Body of pancreas (tissue), 4 donors: Measurements from ENCODE around the gene RGN. TPM values are rescaled to one million over a fixed set of nuclear protein-coding genes. Genes with fewer than 3 reads are reported as not detected.
"Not testable (repeated sequence)": the region's sequence is repeated elsewhere in the genome, so short reads cannot be mapped to it uniquely, and the experiment has no call there.

Experiments used
- ATAC-seq: fragments of 150-250 bp; one replicate; pipeline ENCODE4 v1.9.1; 2016
- DNase-seq, 4 donors: peaks; one replicate each; pipeline ENCODE4 v3.0.0-alpha.2; 2019
- H3K27ac ChIP-seq, 4 donors: fragments of 200-600 bp; sonication (generic); 1 replicate in 3 of 4; 2 replicates in 1 of 4; pipeline versions ENCODE4 v1.5.1 to v1.6.1; 2016 to 2019; ENCODE audit warnings: mild to moderate bottlenecking in 1 of 4, mixed read lengths in 1 of 4, moderate library complexity in 1 of 4
- H3K27me3 ChIP-seq, 2 donors: fragments of 200-600 bp; sonication (generic); one replicate each; pipeline ENCODE4 v1.6.0; 2016; ENCODE audit warnings: mild to moderate bottlenecking in 1 of 2
- H3K36me3 ChIP-seq, 2 donors: fragments of 200-600 bp; sonication (generic); replicated peaks in 1 of 2; 2 replicates each; pipeline ENCODE4 v1.5.1; 2016; ENCODE audit warnings: low read depth in 2 of 2; ENCODE audit not compliant: insufficient read depth in 1 of 2
- H3K4me1 ChIP-seq: fragments of 200-600 bp; sonication (generic); one replicate; pipeline ENCODE4 v1.6.0; 2016
- H3K4me3 ChIP-seq, 2 donors: fragments of 200-600 bp; sonication (generic); 1 replicate in 1 of 2; 2 replicates in 1 of 2; pipeline ENCODE4 v1.5.1; 2016 to 2019
- H3K9me3 ChIP-seq, 3 donors: fragments of 200-600 bp; sonication (generic); 1 replicate in 2 of 3; 2 replicates in 1 of 3; pipeline ENCODE4 v1.5.1; 2016
- POLR2A ChIP-seq, 3 donors: fragments of 450-650 bp; IDR thresholded peaks; one replicate each; pipeline ENCODE4 v1.6.1; 2016; ENCODE audit warnings: antibody characterized with exemption in 3 of 3, mild to moderate bottlenecking in 2 of 3
- WGBS, 2 donors: methylation state at CpG; one replicate each; pipeline ENCODE4 v1.1.5; 2017; 5-methylcytosine and 5-hydroxymethylcytosine counted together
- intact Hi-C: fragments of 100-400 bp; cut with DNase I; formaldehyde crosslinking; loops from one replicate; pipeline ENCODE4 v1.15.1; 2023
- total RNA-seq, 2 donors: library from RNA; depleted of rRNA; stranded (reverse); fragments of >200 nt; gene quantifications; one replicate each; pipeline ENCODE4 v1.1.0, GENCODE V29; 2016
- TF ChIP-seq, protein P1 (sequence below), 7 experiments: fragments of 450-650 bp in 4 of 7; fragments of 200-600 bp in 3 of 7; sonication (generic) in 3 of 7; IDR thresholded peaks; one replicate each; pipeline ENCODE4 v1.5.1; 2016 to 2019; ENCODE audit warnings: antibody characterized with exemption in 7 of 7

RGN gene
- total RNA-seq, 2 donors from 2014 or later = 20.8 to 21.5 TPM

- no peak for DNase-seq
- Histone ChIP-seq H3K4me3 (no peak overlapping the region), H3K36me3 (no peaks in the 10 kb centered on the region), H3K4me1 (no peaks in the 10 kb centered on the region), H3K27me3 (no peaks in the 10 kb centered on the region), H3K9me3 (no peaks in the 10 kb centered on the region), H3K27ac (no peak overlapping the region)
- intact Hi-C loops = no loop called here
- TF ChIP-seq, protein P1, sequence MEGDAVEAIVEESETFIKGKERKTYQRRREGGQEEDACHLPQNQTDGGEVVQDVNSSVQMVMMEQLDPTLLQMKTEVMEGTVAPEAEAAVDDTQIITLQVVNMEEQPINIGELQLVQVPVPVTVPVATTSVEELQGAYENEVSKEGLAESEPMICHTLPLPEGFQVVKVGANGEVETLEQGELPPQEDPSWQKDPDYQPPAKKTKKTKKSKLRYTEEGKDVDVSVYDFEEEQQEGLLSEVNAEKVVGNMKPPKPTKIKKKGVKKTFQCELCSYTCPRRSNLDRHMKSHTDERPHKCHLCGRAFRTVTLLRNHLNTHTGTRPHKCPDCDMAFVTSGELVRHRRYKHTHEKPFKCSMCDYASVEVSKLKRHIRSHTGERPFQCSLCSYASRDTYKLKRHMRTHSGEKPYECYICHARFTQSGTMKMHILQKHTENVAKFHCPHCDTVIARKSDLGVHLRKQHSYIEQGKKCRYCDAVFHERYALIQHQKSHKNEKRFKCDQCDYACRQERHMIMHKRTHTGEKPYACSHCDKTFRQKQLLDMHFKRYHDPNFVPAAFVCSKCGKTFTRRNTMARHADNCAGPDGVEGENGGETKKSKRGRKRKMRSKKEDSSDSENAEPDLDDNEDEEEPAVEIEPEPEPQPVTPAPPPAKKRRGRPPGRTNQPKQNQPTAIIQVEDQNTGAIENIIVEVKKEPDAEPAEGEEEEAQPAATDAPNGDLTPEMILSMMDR (IDR thresholded peaks at IDR 0.05) = no peak
- no peak for TF ChIP-seq POLR2A (IDR thresholded peaks at IDR 0.05)
- WGBS, 2 donors = 54 to 58% methylated on average over 4 of the region's 4 CpGs
- no peak for ATAC-seq
Observed at GRCh38 chrX:47097018-47097417, 18.8 kb downstream of the RGN start.

DNA sequence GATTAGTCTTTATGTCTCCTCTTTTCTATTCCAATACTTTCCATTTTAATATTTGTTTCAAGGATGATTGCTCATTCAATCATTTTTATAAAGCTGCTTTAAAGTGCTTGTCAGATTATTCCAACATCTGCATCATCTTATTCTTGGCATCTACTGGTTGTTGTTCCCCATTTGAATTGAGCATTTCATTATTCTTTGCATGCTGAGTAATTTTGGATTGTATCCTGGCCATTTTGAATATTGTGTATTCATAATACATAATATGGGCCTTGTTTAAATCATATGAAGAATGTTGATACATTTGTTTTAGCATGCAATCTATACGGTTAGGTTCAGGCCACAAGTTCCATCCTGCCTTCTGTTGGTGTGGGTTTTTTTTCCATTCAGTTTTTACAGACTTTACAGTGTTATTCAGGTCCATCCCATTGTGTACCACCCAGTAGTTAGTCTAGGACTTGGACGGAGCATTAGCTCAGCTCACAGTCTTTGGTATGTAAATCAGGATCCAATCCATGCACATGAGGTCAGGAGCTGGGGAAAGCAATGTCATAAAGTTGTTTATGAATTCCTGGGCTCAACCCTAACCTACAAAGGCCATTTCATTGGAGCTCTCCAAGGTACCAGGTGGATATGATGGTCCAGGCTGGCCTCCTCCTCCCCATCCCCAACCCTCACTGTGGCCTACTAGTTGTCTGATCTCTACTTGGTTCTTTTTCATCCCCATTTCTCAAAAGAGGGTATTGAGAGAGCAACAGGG is 20.3 kb downstream of the RGN start:
- H3K27me3 ChIP-seq = no peaks in the 10 kb centered on the region
- no peak overlapping the region for H3K27ac ChIP-seq
- no peak for DNase-seq
- H3K4me3 ChIP-seq = no peak overlapping the region
- intact Hi-C loops = no loop called here
- H3K36me3 ChIP-seq = no peaks in the 10 kb centered on the region
- TF ChIP-seq POLR2A (IDR thresholded peaks at IDR 0.05) = no peak
- TF ChIP-seq, protein P1 (IDR thresholded peaks at IDR 0.05) = no peak
- WGBS, 2 donors = 67 to 91% methylated on average over 2 of the region's 2 CpGs
- no peaks in the 10 kb centered on the region for H3K9me3 ChIP-seq
- ATAC-seq = no peak
- H3K4me1 ChIP-seq = no peaks in the 10 kb centered on the region

- intact Hi-C loops = no loop called here
- Histone ChIP-seq H3K9me3 (no peaks in the 10 kb centered on the region), H3K36me3 (no peaks in the 10 kb centered on the region), H3K4me3 (no peak overlapping the region), H3K4me1 (no peaks in the 10 kb centered on the region), H3K27ac (no peak overlapping the region), H3K27me3 (no peaks in the 10 kb centered on the region)
- TF ChIP-seq, protein P1 (IDR thresholded peaks at IDR 0.05) = no peak
- TF ChIP-seq POLR2A (IDR thresholded peaks at IDR 0.05) = no peak
- no peak for ATAC-seq
- no peak for DNase-seq
- WGBS, 2 donors = 83% methylated on average over 1 of the region's 4 CpGs; no CpG with 5 or more reads in 1 of the 2 donors
Observed at GRCh38 chrX:47101206-47101605, 23.0 kb downstream of the RGN start.

DNA sequence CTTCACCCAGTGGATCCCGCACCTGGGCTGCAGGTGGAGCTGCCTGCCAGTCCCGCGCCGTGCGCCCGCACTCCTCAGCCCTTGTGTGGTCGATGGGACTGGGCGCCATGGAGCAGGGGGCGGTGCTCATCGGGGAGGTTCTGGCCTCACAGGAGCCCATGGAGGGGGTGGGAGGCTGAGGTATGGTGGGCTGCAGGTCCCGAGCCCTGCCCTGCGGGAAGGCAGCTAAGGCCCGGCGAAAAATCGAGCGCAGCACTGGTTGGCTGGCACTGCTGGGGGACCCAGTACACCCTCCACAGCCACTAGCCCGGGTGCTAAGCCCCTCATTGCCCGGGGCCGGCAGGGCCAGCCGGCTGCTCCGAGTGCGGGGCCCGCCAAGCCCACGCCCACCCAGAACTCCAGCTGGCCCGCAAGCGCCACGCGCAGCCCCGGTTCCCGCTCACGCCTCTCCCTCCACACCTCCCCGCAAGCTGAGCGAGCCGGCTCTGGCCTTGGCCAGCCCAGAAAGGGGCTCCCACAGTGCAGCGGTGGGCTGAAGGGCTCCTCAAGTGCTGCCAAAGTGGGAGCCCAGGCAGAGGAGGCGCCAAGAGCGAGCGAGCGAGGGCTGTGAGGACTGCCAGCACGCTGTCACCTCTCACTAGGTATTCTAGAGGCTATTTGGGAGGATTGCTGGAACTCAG is 32.8 kb downstream of the RGN start:
- H3K36me3 ChIP-seq, H3K4me1 ChIP-seq, H3K9me3 ChIP-seq, H3K27ac ChIP-seq, intact Hi-C loops, H3K27me3 ChIP-seq, H3K4me3 ChIP-seq, DNase-seq, ATAC-seq: not testable (repeated sequence)
- WGBS, 2 donors = 99% methylated on average over 19 of the region's 40 CpGs; no CpG with 5 or more reads in 1 of the 2 donors

- intact Hi-C loops = no loop called here
- TF ChIP-seq POLR2A (IDR thresholded peaks at IDR 0.05) = no peak
- TF ChIP-seq, protein P1 (IDR thresholded peaks at IDR 0.05) = no peak
- WGBS, 2 donors = 59 to 84% methylated on average over 5 to 7 of the region's 9 CpGs
- Histone ChIP-seq H3K27me3 (no peaks in the 10 kb centered on the region), H3K27ac (no peak overlapping the region), H3K36me3 (no peaks in the 10 kb centered on the region), H3K4me3 (no peak overlapping the region), H3K4me1 (no peaks in the 10 kb centered on the region), H3K9me3 (no peaks in the 10 kb centered on the region)
- ATAC-seq (no peak), DNase-seq (peak in 1 of 4 donors; percentile 35)
Observed at GRCh38 chrX:47112316-47112954, 34.2 kb downstream of the RGN start.

- intact Hi-C loops = not testable (repeated sequence)
- WGBS, 2 donors = 92 to 96% methylated on average over 7 of the region's 7 CpGs
Observed at GRCh38 chrX:47116551-47117110, 38.4 kb downstream of the RGN start.

DNA sequence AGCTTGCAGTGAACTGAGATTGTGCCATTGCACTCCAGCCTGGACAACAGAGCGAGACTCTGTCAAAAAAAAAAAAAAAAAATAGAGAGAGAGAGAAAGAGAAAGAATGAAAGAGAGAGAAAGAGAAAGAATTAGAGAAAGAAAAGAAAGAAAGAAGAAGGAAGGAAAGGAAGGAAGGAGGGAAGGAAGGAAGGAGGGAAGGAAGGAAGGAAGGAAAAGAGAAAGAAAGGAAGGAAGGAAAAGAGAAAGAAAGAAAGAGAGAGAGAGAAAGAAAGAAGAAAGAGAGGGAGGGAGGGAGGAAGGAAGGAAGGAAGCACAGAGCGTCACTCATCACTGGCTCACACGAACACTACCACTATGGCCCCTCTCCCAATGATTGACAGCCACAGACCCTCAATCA is 46.2 kb downstream of the RGN start:
- H3K27me3 ChIP-seq, DNase-seq, H3K36me3 ChIP-seq, intact Hi-C loops, H3K4me3 ChIP-seq, H3K4me1 ChIP-seq, H3K27ac ChIP-seq, H3K9me3 ChIP-seq, ATAC-seq: not testable (repeated sequence)
- 100% methylated on average over 2 of the region's 3 CpGs; no CpG with 5 or more reads in 1 of the 2 donors for WGBS, 2 donors

More at GRCh38 chrX:47116551-47117110, 38.4 kb downstream of the RGN start:
- H3K4me3 ChIP-seq, H3K27ac ChIP-seq, H3K9me3 ChIP-seq, H3K4me1 ChIP-seq, ATAC-seq, H3K36me3 ChIP-seq, H3K27me3 ChIP-seq, DNase-seq: not testable (repeated sequence)
